Measurements from ENCODE around the gene IGFALS. TPM values are rescaled to one million over a fixed set of nuclear protein-coding genes. Genes with fewer than 3 reads are reported as not detected.
A peak's percentile ranks its signal among the peaks of the same experiment; 100 is the strongest.

Gene IGFALS
- total RNA-seq, 1 donor, result not detected

GRCh38 chr16:1784977-1785845, 8.3 kb downstream of the IGFALS start:
- no peak for TF ChIP-seq CTCF (IDR thresholded peaks at IDR 0.05; ENCODE audit: insufficient read depth, low read depth, low read length)
- no peak for DNase-seq (ENCODE audit: low read depth)
- H3K4me3 ChIP-seq (ENCODE audit: low read depth, low read length), result no peak overlapping the region

- no peak for TF ChIP-seq CTCF (IDR thresholded peaks at IDR 0.05; ENCODE audit: insufficient read depth, low read depth, low read length)
- peak; percentile 100 for DNase-seq (ENCODE audit: low read depth)
- peak within 1 kb of the TSS; percentile 91 for H3K4me3 ChIP-seq (ENCODE audit: low read depth, low read length)
Observed at GRCh38 chr16:1782408-1783264, 10.9 kb downstream of the IGFALS start, which contains the start of the genes NUBP2 and SPSB3. NUBP2 (plus strand) TSS chr16:1782960; CDS start chr16:1783021, 61 bp downstream. SPSB3 (minus strand) TSS chr16:1782571; CDS start chr16:1781483, 1,088 bp downstream.

- no peak for TF ChIP-seq CTCF (IDR thresholded peaks at IDR 0.05; ENCODE audit: insufficient read depth, low read depth, low read length)
- peak overlapping the region; percentile 81 for H3K4me3 ChIP-seq (ENCODE audit: low read depth, low read length)
- DNase-seq (ENCODE audit: low read depth), result peak; percentile 13
Observed at GRCh38 chr16:1781758-1782407, 11.6 kb downstream of the IGFALS start.

- DNase-seq (ENCODE audit: low read depth), result no peak
- peak overlapping the region; percentile 81 for H3K4me3 ChIP-seq (ENCODE audit: low read depth, low read length)
- no peak for TF ChIP-seq CTCF (IDR thresholded peaks at IDR 0.05; ENCODE audit: insufficient read depth, low read depth, low read length)
Observed at GRCh38 chr16:1781254-1781653, 12.3 kb downstream of the IGFALS start.

GRCh38 chr16:1780677-1781072, 12.8 kb downstream of the IGFALS start:
- no peak overlapping the region for H3K4me3 ChIP-seq (ENCODE audit: low read depth, low read length)
- DNase-seq (ENCODE audit: low read depth), result no peak
- no peak for TF ChIP-seq CTCF (IDR thresholded peaks at IDR 0.05; ENCODE audit: insufficient read depth, low read depth, low read length)

All from fibroblast of villous mesenchyme (primary cell).